ENCODE data around the gene ABCB10.

ABCB10 gene

GRCh38 chr1:229470406-229471043 lies 88.0 kb downstream of the ABCB10 start:
- peaks cover 6% of the 10 kb centered on the region for H3K4me1 ChIP-seq (ENCODE audit: low read depth, poor library complexity, severe bottlenecking)
- peaks cover 12% of the 10 kb centered on the region for H3K36me3 ChIP-seq (ENCODE audit: insufficient read depth)
- no peak overlapping the region for H3K4me3 ChIP-seq (IDR thresholded peaks at IDR 0.05; ENCODE audit: insufficient read depth, low read depth, low read length)
- TF ChIP-seq CTCF (conservative IDR thresholded peaks at IDR 0.05; ENCODE audit: low read depth, low read length) = no peak
- no peak overlapping the region for H3K9ac ChIP-seq
- H2AFZ ChIP-seq (ENCODE audit: low read depth) = no peak overlapping the region
- no peaks in the 10 kb centered on the region for H3K27me3 ChIP-seq (ENCODE audit: insufficient read depth, low read depth)
- H3K79me2 ChIP-seq (ENCODE audit: insufficient read depth, low read depth) = no peaks in the 10 kb centered on the region
- no peak overlapping the region for H3K27ac ChIP-seq
- no peak overlapping the region for H3K4me2 ChIP-seq
- H4K20me1 ChIP-seq (ENCODE audit: insufficient read depth) = no peaks in the 10 kb centered on the region

GRCh38 chr1:229466887-229467286 lies 91.6 kb downstream of the ABCB10 start:
- H3K79me2 ChIP-seq (ENCODE audit: insufficient read depth, low read depth) = no peaks in the 10 kb centered on the region
- H2AFZ ChIP-seq (ENCODE audit: low read depth) = no peak overlapping the region
- no peak overlapping the region for H3K4me3 ChIP-seq (IDR thresholded peaks at IDR 0.05; ENCODE audit: insufficient read depth, low read depth, low read length)
- H3K9ac ChIP-seq = no peak overlapping the region
- H3K4me2 ChIP-seq = no peak overlapping the region
- no peak for TF ChIP-seq CTCF (conservative IDR thresholded peaks at IDR 0.05; ENCODE audit: low read depth, low read length)
- no peaks in the 10 kb centered on the region for H4K20me1 ChIP-seq (ENCODE audit: insufficient read depth)
- H3K27me3 ChIP-seq (ENCODE audit: insufficient read depth, low read depth) = no peaks in the 10 kb centered on the region
- peaks cover 3% of the 10 kb centered on the region; the same call in 1 of the 2 replicates for H3K36me3 ChIP-seq (ENCODE audit: insufficient read depth)
- peaks cover 6% of the 10 kb centered on the region for H3K4me1 ChIP-seq (ENCODE audit: low read depth, poor library complexity, severe bottlenecking)
- H3K27ac ChIP-seq = no peak overlapping the region
